ENCODE data around the gene TAAR5.

GRCh38 chr6:132587424-132587823 is 2.1 kb downstream of the TAAR5 start:
- TF ChIP-seq CTCF (IDR thresholded peaks at IDR 0.05): no peak
- TF ChIP-seq POLR2AphosphoS5 (IDR thresholded peaks at IDR 0.05; ENCODE audit: insufficient read depth in 1 of 2, low read depth in 1 of 2): no peak
- no peak for TF ChIP-seq POLR2A (IDR thresholded peaks at IDR 0.05)
